Mesendoderm (in vitro differentiated cells): ENCODE measurements around the gene SPTLC3.
A peak's percentile ranks its signal among the peaks of the same experiment; 100 is the strongest.

ENCODE experiments used
- DNase-seq: peaks from one replicate; pipeline ENCODE4 v3.0.0; 2013
- H2AK5ac ChIP-seq: 2 replicates; pipeline ENCODE4 v1.6.1; 2013; ENCODE audit warnings: low read length, inconsistent platforms
- H2BK120ac ChIP-seq: 2 replicates; pipeline ENCODE4 v1.6.1; 2013; ENCODE audit warnings: low read depth, mild to moderate bottlenecking, low read length, moderate library complexity, mixed read lengths
- H2BK15ac ChIP-seq: replicated peaks from 2 replicates; pipeline ENCODE4 v1.6.1; 2013; ENCODE audit warnings: low read depth, mild to moderate bottlenecking, moderate library complexity
- H2BK5ac ChIP-seq: 2 replicates; pipeline ENCODE4 v1.6.1; 2013; ENCODE audit warnings: low read length, inconsistent platforms
- H3K18ac ChIP-seq: 2 replicates; pipeline ENCODE4 v1.6.1; 2013; ENCODE audit warnings: mild to moderate bottlenecking, low read length, mixed read lengths
- H3K23ac ChIP-seq: one replicate; pipeline ENCODE4 v1.6.1; 2013; ENCODE audit warnings: low read length
- H3K27ac ChIP-seq: 2 replicates; pipeline ENCODE4 v1.5.1; 2013; ENCODE audit warnings: low read depth, mild to moderate bottlenecking, inconsistent platforms, low read length, moderate library complexity
- H3K27me3 ChIP-seq: 2 replicates; pipeline ENCODE4 v1.6.1; 2013; ENCODE audit warnings: low read length, control low read depth, mild to moderate bottlenecking, inconsistent platforms; ENCODE audit not compliant: insufficient read depth, poor library complexity
- H3K36me3 ChIP-seq: 2 replicates; pipeline ENCODE4 v1.6.1; 2013; ENCODE audit warnings: low read length, inconsistent platforms; ENCODE audit not compliant: control insufficient read depth, insufficient read depth
- H3K4ac ChIP-seq: one replicate; pipeline ENCODE4 v1.6.1; 2013; ENCODE audit warnings: low read depth, mild to moderate bottlenecking, low read length, moderate library complexity
- H3K4me1 ChIP-seq: 2 replicates; pipeline ENCODE4 v1.6.1; 2013; ENCODE audit warnings: low read depth, low read length, inconsistent platforms; ENCODE audit not compliant: control insufficient read depth
- H3K4me2 ChIP-seq: 2 replicates; pipeline ENCODE4 v1.6.1; 2013; ENCODE audit warnings: low read length
- H3K4me3 ChIP-seq: 2 replicates; pipeline ENCODE4 v1.5.1; 2013; ENCODE audit warnings: mild to moderate bottlenecking, low read length
- H3K56ac ChIP-seq: one replicate; pipeline ENCODE4 v1.6.1; 2013; ENCODE audit warnings: low read length
- H3K79me1 ChIP-seq: 2 replicates; pipeline ENCODE4 v1.6.1; 2013; ENCODE audit warnings: low read length, inconsistent platforms
- H3K79me2 ChIP-seq: 2 replicates; pipeline ENCODE4 v1.6.1; 2013; ENCODE audit warnings: mild to moderate bottlenecking, low read length; ENCODE audit not compliant: control insufficient read depth, insufficient read depth
- H3K9ac ChIP-seq: 2 replicates; pipeline ENCODE4 v1.6.1; 2013; ENCODE audit warnings: low read length, inconsistent platforms
- H4K5ac ChIP-seq: one replicate; pipeline ENCODE4 v1.6.1; 2013; ENCODE audit warnings: low read length
- H4K8ac ChIP-seq: one replicate; pipeline ENCODE4 v1.6.1; 2013; ENCODE audit warnings: low read depth, mild to moderate bottlenecking, control low read depth, low read length, moderate library complexity
- WGBS: extraction: QIAGEN DNeasy Blood & Tissue Kit; methylation state at CpG from one replicate; pipeline ENCODE4 v1.1.7; 2013; ENCODE audit warnings: low lambda C conversion rate, missing lambda C conversion rate; ENCODE audit not compliant: insufficient coverage; ENCODE audit errors: extremely low coverage; 5-methylcytosine and 5-hydroxymethylcytosine counted together

The SPTLC3 gene

GRCh38 chr20:13147071-13147963 is 138.5 kb downstream of the SPTLC3 start:
- no peaks in the 10 kb centered on the region for H3K4me1 ChIP-seq
- no peaks in the 10 kb centered on the region for H3K27me3 ChIP-seq
- no peak overlapping the region for H3K23ac ChIP-seq
- H3K4me2 ChIP-seq = no peak overlapping the region
- H3K27ac ChIP-seq = no peak overlapping the region
- no peak overlapping the region for H4K8ac ChIP-seq
- H3K36me3 ChIP-seq = no peaks in the 10 kb centered on the region
- no peak overlapping the region for H3K9ac ChIP-seq
- no peak overlapping the region for H2BK5ac ChIP-seq
- peak; percentile 4 for DNase-seq
- H4K5ac ChIP-seq = no peak overlapping the region
- H3K79me1 ChIP-seq = no peaks in the 10 kb centered on the region
- no peak overlapping the region for H3K56ac ChIP-seq
- WGBS = no CpG with 5 or more reads among the region's 8 CpGs
- H3K4ac ChIP-seq = no peak overlapping the region
- no peak overlapping the region for H2AK5ac ChIP-seq
- H3K79me2 ChIP-seq = no peaks in the 10 kb centered on the region
- no peak overlapping the region for H3K4me3 ChIP-seq
- no peak overlapping the region for H3K18ac ChIP-seq
- no peak overlapping the region for H2BK120ac ChIP-seq
- no peak overlapping the region for H2BK15ac ChIP-seq

GRCh38 chr20:13147971-13148370 is 139.2 kb downstream of the SPTLC3 start:
- no peak overlapping the region for H2AK5ac ChIP-seq
- no peaks in the 10 kb centered on the region for H3K79me2 ChIP-seq
- no peak overlapping the region for H4K5ac ChIP-seq
- no peaks in the 10 kb centered on the region for H3K4me1 ChIP-seq
- H3K27ac ChIP-seq = no peak overlapping the region
- no peak overlapping the region for H3K4me2 ChIP-seq
- no peaks in the 10 kb centered on the region for H3K79me1 ChIP-seq
- no peak overlapping the region for H2BK5ac ChIP-seq
- no peak overlapping the region for H3K4me3 ChIP-seq
- H3K27me3 ChIP-seq = no peaks in the 10 kb centered on the region
- H3K23ac ChIP-seq = no peak overlapping the region
- no peaks in the 10 kb centered on the region for H3K36me3 ChIP-seq
- H3K56ac ChIP-seq = no peak overlapping the region
- no peak overlapping the region for H2BK120ac ChIP-seq
- H3K18ac ChIP-seq = no peak overlapping the region
- H2BK15ac ChIP-seq = no peak overlapping the region
- H4K8ac ChIP-seq = no peak overlapping the region
- DNase-seq = no peak
- no peak overlapping the region for H3K9ac ChIP-seq
- no CpG with 5 or more reads among the region's 3 CpGs for whole genome bisulfite sequencing
- H3K4ac ChIP-seq = no peak overlapping the region

- no peak overlapping the region for H4K8ac ChIP-seq
- H2AK5ac ChIP-seq = no peak overlapping the region
- no peak overlapping the region for H3K4me3 ChIP-seq
- H4K5ac ChIP-seq = no peak overlapping the region
- no peak overlapping the region for H2BK15ac ChIP-seq
- H3K79me1 ChIP-seq = no peaks in the 10 kb centered on the region
- no peak overlapping the region for H2BK120ac ChIP-seq
- no peaks in the 10 kb centered on the region for H3K4me1 ChIP-seq
- H3K79me2 ChIP-seq = no peaks in the 10 kb centered on the region
- no peak overlapping the region for H2BK5ac ChIP-seq
- no peak overlapping the region for H3K56ac ChIP-seq
- H3K4ac ChIP-seq = no peak overlapping the region
- DNase-seq = no peak
- H3K36me3 ChIP-seq = no peaks in the 10 kb centered on the region
- H3K4me2 ChIP-seq = no peak overlapping the region
- H3K27ac ChIP-seq = no peak overlapping the region
- H3K23ac ChIP-seq = no peak overlapping the region
- H3K9ac ChIP-seq = no peak overlapping the region
- no peak overlapping the region for H3K18ac ChIP-seq
- no peaks in the 10 kb centered on the region for H3K27me3 ChIP-seq
- WGBS = no CpG with 5 or more reads among the region's 4 CpGs
Measured at GRCh38 chr20:13148402-13148801, 139.6 kb downstream of the SPTLC3 start.

- Histone ChIP-seq H3K79me1 (no peaks in the 10 kb centered on the region), H3K79me2 (no peaks in the 10 kb centered on the region), H2BK15ac (no peak overlapping the region), H4K5ac (no peak overlapping the region), H3K27me3 (no peaks in the 10 kb centered on the region), H3K27ac (no peak overlapping the region), H3K23ac (no peak overlapping the region), H3K4me1 (no peaks in the 10 kb centered on the region), H3K4me2 (no peak overlapping the region), H3K9ac (no peak overlapping the region), H2AK5ac (no peak overlapping the region), H2BK120ac (no peak overlapping the region), H3K4me3 (no peak overlapping the region), H2BK5ac (no peak overlapping the region), H3K56ac (no peak overlapping the region), H3K18ac (no peak overlapping the region), H3K4ac (no peak overlapping the region), H3K36me3 (no peaks in the 10 kb centered on the region), H4K8ac (no peak overlapping the region)
- no CpG with 5 or more reads among the region's 2 CpGs for WGBS
- no peak for DNase-seq
Measured at GRCh38 chr20:13148961-13149360, 140.2 kb downstream of the SPTLC3 start.

GRCh38 chr20:13149371-13150105 is 140.8 kb downstream of the SPTLC3 start:
- no peak overlapping the region for H3K27ac ChIP-seq
- no CpG with 5 or more reads among the region's 8 CpGs for WGBS
- DNase-seq = no peak

More at GRCh38 chr20:13149371-13150105, 140.8 kb downstream of the SPTLC3 start:
- Histone ChIP-seq H2BK15ac (no peak overlapping the region), H3K23ac (no peak overlapping the region), H4K8ac (no peak overlapping the region), H2BK5ac (no peak overlapping the region), H3K9ac (no peak overlapping the region), H3K18ac (no peak overlapping the region), H3K79me2 (no peaks in the 10 kb centered on the region), H3K4me2 (no peak overlapping the region), H3K4me3 (no peak overlapping the region), H3K4ac (no peak overlapping the region), H3K36me3 (no peaks in the 10 kb centered on the region), H3K27me3 (no peaks in the 10 kb centered on the region), H2BK120ac (no peak overlapping the region), H3K56ac (no peak overlapping the region), H3K4me1 (no peaks in the 10 kb centered on the region), H2AK5ac (no peak overlapping the region), H4K5ac (no peak overlapping the region), H3K79me1 (no peaks in the 10 kb centered on the region)
